PC-3 (cell line): Measurements from ENCODE around the gene LRRC8B. TPM values are rescaled to one million over a fixed set of nuclear protein-coding genes. Genes with fewer than 3 reads are reported as not detected.

ENCODE experiments used
- ATAC-seq: fragments of 200-7000 bp; cut with Tn5 transposase; 2 replicates; pipeline ENCODE4 v1.9.1; 2020; ENCODE audit warnings: mild to moderate bottlenecking, moderate library complexity
- BruUV-seq: library from RNA; stranded (reverse); fragments of 400-500 nt; replicated peaks from 2 replicates; lab custom pipeline; 2021; lab: Mats Ljungman, UMichigan
- CTCF ChIA-PET: fragments of 300-600 bp; sonication (Branson Sonifier 250); formaldehyde crosslinking; loops from one replicate; lab custom pipeline; 2022; ENCODE audit warnings: antibody characterized with exemption; lab: Charles Lee
- POLR2A ChIA-PET: fragments of 300-600 bp; sonication (Branson Sonifier 250); formaldehyde crosslinking; loops from one replicate; lab custom pipeline; 2022; ENCODE audit warnings: antibody characterized with exemption; ENCODE audit not compliant: unreplicated experiment; lab: Charles Lee
- DNase-seq: peaks from one replicate; pipeline ENCODE4 v3.0.0-alpha.2; 2015
- H2AFZ ChIP-seq: fragments of 300-600 bp; sonication (generic); 2 replicates; pipeline ENCODE4 v1.6.0; 2016; ENCODE audit warnings: antibody characterized with exemption, low read length
- H3F3A ChIP-seq: fragments of 300-600 bp; sonication (generic); one replicate; pipeline ENCODE4 v1.6.0; 2017; ENCODE audit warnings: antibody characterized with exemption, low read length, control low read depth, mild to moderate bottlenecking; ENCODE audit not compliant: unreplicated experiment
- H3K27ac ChIP-seq: fragments of 300-600 bp; sonication (generic); 2 replicates; pipeline ENCODE4 v1.5.1; 2016; ENCODE audit warnings: mild to moderate bottlenecking, low read length
- H3K27me3 ChIP-seq: fragments of 300-600 bp; sonication (generic); 2 replicates; pipeline ENCODE4 v1.6.1; 2016; ENCODE audit warnings: low read length, mixed read lengths
- H3K36me3 ChIP-seq: fragments of 300-600 bp; sonication (generic); 2 replicates; pipeline ENCODE4 v1.6.1; 2016; ENCODE audit warnings: low read depth, mixed run types, low read length, mixed read lengths
- H3K4me1 ChIP-seq: fragments of 300-600 bp; sonication (generic); 2 replicates; pipeline ENCODE4 v1.5.1; 2016; ENCODE audit warnings: low read length; ENCODE audit not compliant: insufficient read depth
- H3K4me2 ChIP-seq: fragments of 300-600 bp; sonication (generic); 2 replicates; pipeline ENCODE4 v1.6.0; 2016; ENCODE audit warnings: low read length
- H3K4me3 ChIP-seq: fragments of 300-600 bp; sonication (generic); 2 replicates; pipeline ENCODE4 v1.5.1; 2016; ENCODE audit warnings: mild to moderate bottlenecking, low read length, mixed read lengths
- H3K79me2 ChIP-seq: fragments of 300-600 bp; sonication (generic); 2 replicates; pipeline ENCODE4 v1.6.1; 2017; ENCODE audit warnings: low read length, mixed read lengths
- H3K9ac ChIP-seq: fragments of 300-600 bp; sonication (generic); 2 replicates; pipeline ENCODE4 v1.6.0; 2016; ENCODE audit warnings: mild to moderate bottlenecking, low read length
- H3K9me2 ChIP-seq: fragments of 300-600 bp; sonication (generic); replicated peaks from 2 replicates; pipeline ENCODE4 v1.6.1; 2016; ENCODE audit warnings: mixed run types, low read length, mixed read lengths
- H3K9me3 ChIP-seq: fragments of 300-600 bp; sonication (generic); 2 replicates; pipeline ENCODE4 v1.6.1; 2016; ENCODE audit warnings: low read length, mixed read lengths
- H4K20me1 ChIP-seq: fragments of 300-600 bp; sonication (generic); 2 replicates; pipeline ENCODE4 v1.6.1; 2016; ENCODE audit warnings: low read length, mixed read lengths
- CTCF ChIP-seq: fragments of 300-600 bp; sonication (generic); conservative IDR thresholded peaks from 2 replicates; pipeline ENCODE4 v1.5.1; 2017; ENCODE audit warnings: antibody characterized with exemption, low read depth, mild to moderate bottlenecking, low read length
- EZH2 ChIP-seq: fragments of 300-600 bp; sonication (generic); IDR thresholded peaks from one replicate; pipeline ENCODE4 v1.6.1; 2017; ENCODE audit warnings: antibody characterized with exemption, mild to moderate bottlenecking, low read length; ENCODE audit not compliant: unreplicated experiment
- EZH2phosphoT487 ChIP-seq: fragments of 300-600 bp; sonication (generic); IDR thresholded peaks from 2 replicates; pipeline ENCODE4 v1.6.1; 2018; ENCODE audit warnings: mild to moderate bottlenecking, antibody characterized with exemption, low read length, borderline replicate concordance
- intact Hi-C: fragments of 100-400 bp; cut with micrococcal nuclease; formaldehyde crosslinking; loops from 2 replicates; pipeline ENCODE4 v1.9.0; 2023
- total RNA-seq: library from RNA; depleted of rRNA; stranded (reverse); fragments of >200 nt; gene quantifications from 2 replicates; pipeline ENCODE4 v1.2.3, GENCODE V29; 2014

LRRC8B gene
- total RNA-seq, 1 experiment from 2014 or later: 8.4 TPM

GRCh38 chr1:89616844-89617627 lies 92.4 kb downstream of the LRRC8B start:
- Histone ChIP-seq H3K4me2 (no peak overlapping the region), H3F3A (no peaks in the 10 kb centered on the region), H3K4me3 (no peak overlapping the region), H3K27me3 (no peaks in the 10 kb centered on the region), H2AFZ (no peak overlapping the region), H3K27ac (no peak overlapping the region), H3K9me3 (no peaks in the 10 kb centered on the region), H3K9ac (no peak overlapping the region), H3K9me2 (no peaks in the 10 kb centered on the region), H3K4me1 (no peaks in the 10 kb centered on the region), H3K36me3 (no peaks in the 10 kb centered on the region), H3K79me2 (no peaks in the 10 kb centered on the region), H4K20me1 (no peaks in the 10 kb centered on the region)
- intact Hi-C loops: no loop called here
- ChIA-PET CTCF (no interaction called here), POLR2A (no interaction called here)
- no TSS peak for BruUV-seq
- no peak for DNase-seq
- TF ChIP-seq CTCF: no peak
- no peak for ATAC-seq

- Histone ChIP-seq H4K20me1 (no peaks in the 10 kb centered on the region), H2AFZ (no peak overlapping the region), H3K4me3 (no peak overlapping the region), H3K27me3 (no peaks in the 10 kb centered on the region), H3K79me2 (no peaks in the 10 kb centered on the region), H3K9me2 (no peaks in the 10 kb centered on the region), H3K4me2 (no peak overlapping the region), H3K4me1 (no peaks in the 10 kb centered on the region), H3F3A (no peaks in the 10 kb centered on the region), H3K27ac (no peak overlapping the region), H3K9me3 (no peaks in the 10 kb centered on the region), H3K36me3 (no peaks in the 10 kb centered on the region), H3K9ac (no peak overlapping the region)
- BruUV-seq: no TSS peak
- TF ChIP-seq EZH2phosphoT487: no peak
- no peak for TF ChIP-seq EZH2
- no peak for TF ChIP-seq CTCF
- ChIA-PET CTCF (no interaction called here), POLR2A (no interaction called here)
- DNase-seq (no peak), ATAC-seq (no peak)
- intact Hi-C loops: no loop called here
These were observed 96.0 kb downstream of the LRRC8B start for GRCh38 chr1:89620664-89621063.

- no peak overlapping the region for H2AFZ ChIP-seq
- peak; percentile 27; the same call in 1 of the 2 replicates for ATAC-seq
- H3K27ac ChIP-seq: no peak overlapping the region
- H3K36me3 ChIP-seq: no peaks in the 10 kb centered on the region
- POLR2A ChIA-PET: no interaction called here
- H3K4me3 ChIP-seq: no peak overlapping the region
- H3K9ac ChIP-seq: no peak overlapping the region
- H3K9me2 ChIP-seq: no peaks in the 10 kb centered on the region
- intact Hi-C loops: no loop called here
- no peaks in the 10 kb centered on the region for H3K4me1 ChIP-seq
- CTCF ChIA-PET: interaction anchor here (0.5 to 1.1 kb wide), 7 partner anchors 10 to 868 kb away, joined by 3 to 7 read pairs (median 4); partner anchors contain the start of gene LRRC8C
- no peaks in the 10 kb centered on the region for H3K27me3 ChIP-seq
- no TSS peak for BruUV-seq
- no peak for TF ChIP-seq EZH2
- peak; percentile 28; the same call in 1 of the 2 replicates for TF ChIP-seq CTCF
- no peak for TF ChIP-seq EZH2phosphoT487
- no peak for DNase-seq
- no peak overlapping the region for H3K4me2 ChIP-seq
- H4K20me1 ChIP-seq: no peaks in the 10 kb centered on the region
- H3F3A ChIP-seq: no peaks in the 10 kb centered on the region
- H3K79me2 ChIP-seq: no peaks in the 10 kb centered on the region
- H3K9me3 ChIP-seq: no peaks in the 10 kb centered on the region
These were observed 98.3 kb downstream of the LRRC8B start for GRCh38 chr1:89622895-89623294.
